Activated CD4-positive, alpha-beta T cell treated with anti-CD3 and anti-CD28 coated beads, Interleukin-10, Interleukin-2, amounts not matched to agents 100 ng/mL and 50 ng/mL, durations not matched to agents 16 hours and 8 hours (primary cell): ENCODE measurements around the gene HYDIN.
"Not testable (repeated sequence)": the region's sequence is repeated elsewhere in the genome, so short reads cannot be mapped to it uniquely, and the experiment has no call there.

ENCODE experiments used
- DNase-seq: peaks from one replicate; pipeline ENCODE4 v3.0.0-alpha.2; 2020

The HYDIN gene

DNA sequence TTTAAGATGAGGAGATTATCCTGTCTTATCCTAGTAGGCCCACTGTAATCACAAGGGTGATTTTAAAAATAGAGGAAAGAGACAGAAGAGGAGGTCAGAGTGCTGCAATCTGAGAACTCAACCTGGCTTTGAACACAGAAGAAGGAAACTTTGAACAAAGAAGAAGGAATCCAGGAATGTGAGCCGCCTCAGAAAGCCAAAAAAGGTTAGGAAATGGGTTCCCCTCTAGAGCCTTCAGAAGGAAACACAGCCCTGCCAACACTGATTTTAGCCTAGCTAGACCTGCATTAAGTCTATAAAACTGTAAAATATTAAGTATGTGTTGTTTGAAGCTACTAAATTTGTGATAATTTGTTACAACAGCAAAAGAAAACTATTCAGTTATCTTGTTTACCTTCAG, 149.7 kb downstream of the HYDIN start:
- not testable (repeated sequence) for DNase-seq

DNA sequence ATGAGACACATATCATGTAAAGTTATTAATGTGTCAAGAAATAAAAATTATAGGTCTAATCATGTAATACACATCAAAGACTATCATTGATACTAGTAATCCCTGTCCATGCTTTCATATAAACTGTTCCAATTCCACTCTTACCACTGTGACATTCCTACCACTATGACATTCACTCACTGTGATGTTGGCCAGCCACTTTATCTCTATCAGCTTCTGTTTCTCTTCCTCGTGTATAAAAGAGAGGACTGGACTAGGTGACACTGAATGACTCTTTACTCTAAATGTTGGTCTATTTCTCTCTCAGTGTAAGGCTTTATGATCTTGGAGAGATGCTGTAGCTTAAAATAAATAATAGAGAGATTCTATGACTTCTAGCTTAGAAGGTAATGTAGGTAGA, 150.3 kb downstream of the HYDIN start:
- DNase-seq, result not testable (repeated sequence)

DNA sequence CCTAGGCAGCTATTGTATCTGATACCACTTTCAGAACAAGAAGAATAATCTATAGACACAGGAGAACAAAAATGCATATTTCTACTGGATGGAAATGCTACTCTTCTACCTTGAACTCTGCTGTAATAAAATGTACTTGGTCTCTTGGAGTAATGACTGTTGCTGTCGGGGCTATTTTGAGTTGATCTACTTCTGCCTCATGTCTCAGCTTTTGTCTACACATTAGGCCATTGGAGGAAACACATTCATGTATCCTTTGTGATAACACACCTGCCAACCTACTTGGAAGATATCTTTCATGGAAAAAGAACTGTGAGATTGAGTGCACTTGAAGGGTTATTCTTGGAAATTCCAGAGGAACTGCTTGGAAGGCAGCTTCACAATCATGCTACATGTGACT, 159.9 kb downstream of the HYDIN start:
- not testable (repeated sequence) for DNase-seq

DNA sequence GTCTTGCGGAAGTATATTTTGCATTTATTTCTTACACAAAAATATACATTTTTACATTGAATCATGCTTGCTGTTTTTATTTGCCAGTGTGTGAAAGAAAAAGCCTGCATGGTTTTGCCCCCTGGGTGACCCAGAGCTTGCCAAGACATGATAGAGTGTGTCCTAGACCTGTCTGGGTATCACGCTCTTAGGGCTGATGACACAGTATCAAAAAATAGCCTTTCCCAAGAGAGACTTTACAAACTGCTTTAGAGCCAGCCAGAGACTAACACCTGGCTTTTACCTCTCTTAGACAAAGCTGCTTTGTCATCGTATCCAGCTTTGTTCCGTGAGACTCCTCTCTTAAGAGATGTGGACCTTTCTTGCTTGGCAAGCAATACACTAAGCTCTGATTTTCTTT, 160.7 kb downstream of the HYDIN start:
- not testable (repeated sequence) for DNase-seq

DNA sequence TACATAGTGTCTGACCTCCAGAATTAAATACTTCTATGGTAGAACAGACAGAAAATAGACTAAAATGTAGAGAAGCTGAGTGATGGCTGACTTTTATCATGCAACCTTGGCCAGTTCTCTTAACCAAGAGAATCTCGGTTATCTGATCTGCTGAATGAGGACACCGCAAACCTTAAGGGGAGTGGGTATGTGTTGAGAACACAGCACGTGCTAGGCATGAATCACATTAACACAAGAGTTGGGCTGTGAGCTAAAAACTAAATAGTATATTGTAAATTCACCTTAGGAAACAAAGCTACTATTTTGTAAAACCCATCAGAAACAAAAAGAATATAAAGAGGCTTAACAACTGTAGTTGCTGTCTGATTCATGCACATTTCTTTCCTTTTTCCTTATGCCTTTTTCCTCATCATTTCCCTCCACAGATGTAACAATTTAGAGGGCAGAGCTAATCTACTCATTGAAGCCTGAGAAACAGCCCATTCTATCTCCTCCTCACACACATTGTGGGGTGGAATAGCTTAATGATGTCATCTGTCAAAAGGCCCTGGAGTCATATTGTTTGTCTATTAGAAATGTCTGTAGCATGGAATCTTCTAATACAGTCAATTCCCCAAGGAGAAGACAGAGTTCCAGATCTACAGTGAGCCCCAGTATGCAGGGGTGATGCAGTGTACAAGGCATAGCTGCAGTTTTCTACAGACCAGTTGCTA, 176.5 kb downstream of the HYDIN start:
- not testable (repeated sequence) for DNase-seq

DNA sequence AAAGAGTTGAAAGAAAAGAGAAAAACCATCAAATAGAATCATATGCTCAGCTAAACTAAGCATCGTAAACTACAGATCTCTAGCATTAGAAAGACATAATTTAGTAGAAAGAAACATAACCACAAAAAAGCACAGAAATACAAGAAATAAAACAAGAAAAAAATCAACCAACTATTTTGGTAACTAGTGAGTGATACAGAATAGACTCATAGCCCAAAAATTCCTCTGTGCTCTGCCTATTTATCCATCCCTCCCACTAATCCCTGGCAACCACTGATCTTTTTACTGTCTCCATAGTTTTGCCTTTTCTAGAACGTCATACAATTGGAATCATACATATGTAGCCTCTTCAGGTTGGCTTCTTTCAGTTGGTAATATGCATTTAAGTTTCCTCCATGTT, 180.2 kb downstream of the HYDIN start:
- DNase-seq, result not testable (repeated sequence)

DNA sequence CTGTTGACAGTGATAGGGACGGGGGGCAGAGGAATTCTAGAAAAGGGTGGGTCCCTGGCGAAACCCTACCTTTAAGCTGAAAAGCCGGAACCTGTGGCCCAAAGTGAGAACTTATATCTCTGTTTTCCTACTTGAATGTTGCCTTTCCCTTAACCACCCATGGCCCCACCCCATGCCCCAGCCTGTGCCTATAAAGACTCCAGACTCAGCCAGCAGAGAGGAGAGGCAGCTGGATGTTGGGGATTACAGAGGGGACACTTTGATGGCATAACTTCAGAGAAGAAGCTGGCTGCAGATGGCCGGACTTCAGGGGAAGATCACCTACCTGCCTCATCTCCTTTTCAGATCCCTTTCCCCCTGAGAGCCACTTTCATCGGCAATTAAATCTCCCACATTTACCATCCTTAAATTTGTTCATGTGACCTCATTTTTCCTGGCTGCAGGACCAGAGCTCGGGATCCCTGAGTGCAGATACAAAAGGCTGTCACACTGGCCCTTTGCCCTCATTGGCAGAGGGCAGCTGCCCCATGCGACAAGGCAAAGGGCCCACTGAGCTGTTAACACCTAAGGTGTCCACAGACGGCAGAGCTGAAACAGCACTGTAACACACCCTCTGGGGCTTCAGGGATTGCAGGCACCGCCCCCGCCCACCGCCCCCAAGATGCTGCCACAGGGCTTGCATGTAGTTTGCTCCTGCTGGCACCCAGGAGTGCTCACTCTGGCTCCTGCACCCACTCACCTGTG, 191.0 kb downstream of the HYDIN start:
- not testable (repeated sequence) for DNase-seq

DNA sequence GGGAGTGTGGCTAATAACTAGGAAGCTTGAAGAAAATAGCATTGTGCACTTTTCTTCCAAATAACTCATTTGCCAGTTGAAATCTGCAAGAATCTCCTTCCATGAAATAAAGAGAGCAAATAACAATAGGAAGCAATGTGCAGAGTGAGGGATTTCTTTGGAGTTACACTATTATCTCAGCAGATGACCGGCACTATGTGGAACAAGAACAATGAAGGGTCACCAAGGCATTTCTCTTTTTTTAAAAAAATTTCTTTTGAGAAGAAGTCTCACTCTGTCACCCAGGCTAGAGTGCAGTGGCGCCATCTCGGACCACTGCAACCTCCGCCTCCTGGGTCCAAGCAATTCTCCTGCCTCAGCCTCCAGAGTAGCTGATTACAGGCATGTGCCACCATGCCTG, 192.1 kb downstream of the HYDIN start:
- not testable (repeated sequence) for DNase-seq

DNA sequence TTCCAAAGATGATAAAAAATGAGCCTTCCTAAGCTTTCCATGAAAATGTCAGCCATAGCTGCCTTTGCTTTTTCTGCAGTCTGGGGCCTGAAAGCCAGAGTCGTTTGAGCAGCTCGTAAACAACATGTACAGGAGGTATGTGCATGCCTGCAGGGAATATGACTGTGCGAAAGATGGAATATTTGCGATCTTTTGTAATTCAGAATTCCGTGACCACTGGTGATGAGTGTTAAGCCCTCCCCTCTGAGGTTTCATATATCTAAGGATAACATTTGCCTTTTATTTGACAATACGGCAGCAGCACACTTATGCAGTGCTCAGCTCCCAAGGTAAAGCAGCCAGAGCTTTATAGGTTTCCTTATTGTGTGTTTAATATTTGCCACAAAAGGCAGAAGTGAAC, 192.5 kb downstream of the HYDIN start:
- not testable (repeated sequence) for DNase-seq

DNA sequence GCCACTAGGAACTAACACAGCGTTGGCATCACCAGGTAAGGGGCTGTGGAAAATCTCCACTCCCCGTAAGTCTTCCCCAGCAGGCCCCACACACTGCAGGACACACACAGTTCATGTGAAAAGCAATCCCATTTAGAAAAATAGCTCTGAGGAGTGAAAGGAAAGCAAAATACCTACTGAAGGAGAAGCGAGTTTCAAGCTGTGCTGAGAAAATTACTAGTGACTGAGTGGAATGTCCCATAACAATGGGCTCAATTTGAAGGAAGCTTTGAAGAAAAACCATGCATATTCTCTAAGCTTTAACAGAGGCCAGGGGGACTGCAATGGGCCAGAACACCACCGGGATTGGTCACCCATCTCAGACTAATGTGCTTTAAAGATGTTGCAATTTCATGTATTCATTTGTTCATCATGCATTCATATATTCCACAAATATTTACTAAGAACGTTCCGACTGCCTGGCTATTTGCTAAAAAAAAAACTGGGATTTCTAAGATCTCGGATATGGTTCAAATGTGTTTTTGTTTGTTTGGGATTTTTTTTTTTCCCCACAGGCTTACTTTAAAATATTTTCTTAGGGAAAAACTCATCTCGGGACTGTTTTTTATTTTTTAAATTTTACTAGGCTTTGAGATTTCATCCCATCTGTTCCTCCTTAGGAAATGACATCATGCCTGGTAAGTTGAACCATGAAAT, 202.3 kb downstream of the HYDIN start:
- not testable (repeated sequence) for DNase-seq

DNA sequence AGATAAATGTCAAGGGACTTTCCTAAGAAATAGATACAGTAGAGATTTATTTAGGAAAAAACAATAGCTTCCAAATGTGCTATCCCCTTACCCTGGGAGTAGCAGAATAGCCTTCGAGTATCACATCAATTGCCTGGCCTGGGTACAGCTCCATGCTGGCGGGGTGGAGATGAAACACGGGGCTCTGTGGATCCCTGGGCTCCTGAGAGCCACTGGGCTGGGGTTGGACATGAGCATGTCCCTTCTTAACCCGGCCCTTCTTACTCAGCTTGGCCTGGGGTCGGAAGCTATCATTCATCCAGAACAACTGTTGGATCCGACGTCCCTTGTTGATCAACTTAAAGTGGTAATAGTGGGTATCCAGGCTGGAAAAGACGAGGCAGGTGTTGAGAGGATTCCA, 203.0 kb downstream of the HYDIN start:
- DNase-seq, result not testable (repeated sequence)

DNA sequence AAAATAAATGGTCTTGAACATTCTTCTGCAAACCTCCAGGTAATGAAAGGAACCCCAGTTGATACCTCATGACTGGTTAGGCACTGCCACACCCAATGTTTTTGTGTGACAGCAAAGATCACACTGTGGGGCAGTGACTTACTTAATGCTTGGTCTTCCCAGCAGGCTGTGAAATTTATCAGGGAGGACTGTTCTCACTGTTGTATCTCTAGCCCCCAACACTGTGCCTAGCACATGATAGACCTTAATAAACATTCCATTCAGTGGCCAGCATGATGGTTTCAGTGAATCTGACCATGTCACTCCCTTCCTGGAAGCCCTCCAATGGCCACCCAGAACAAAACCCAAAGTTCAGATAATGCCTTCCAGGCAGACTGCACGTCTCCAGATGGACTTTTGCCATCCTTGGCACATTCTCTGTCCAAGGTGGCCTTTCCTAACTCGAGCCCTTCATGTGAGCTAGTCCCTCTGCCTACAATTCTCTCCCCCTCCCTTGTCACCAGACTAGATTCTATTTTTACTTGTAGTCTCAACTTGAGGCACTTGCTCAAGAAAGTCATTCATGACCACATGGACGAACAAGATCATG, 206.6 kb downstream of the HYDIN start:
- DNase-seq, result not testable (repeated sequence)

DNA sequence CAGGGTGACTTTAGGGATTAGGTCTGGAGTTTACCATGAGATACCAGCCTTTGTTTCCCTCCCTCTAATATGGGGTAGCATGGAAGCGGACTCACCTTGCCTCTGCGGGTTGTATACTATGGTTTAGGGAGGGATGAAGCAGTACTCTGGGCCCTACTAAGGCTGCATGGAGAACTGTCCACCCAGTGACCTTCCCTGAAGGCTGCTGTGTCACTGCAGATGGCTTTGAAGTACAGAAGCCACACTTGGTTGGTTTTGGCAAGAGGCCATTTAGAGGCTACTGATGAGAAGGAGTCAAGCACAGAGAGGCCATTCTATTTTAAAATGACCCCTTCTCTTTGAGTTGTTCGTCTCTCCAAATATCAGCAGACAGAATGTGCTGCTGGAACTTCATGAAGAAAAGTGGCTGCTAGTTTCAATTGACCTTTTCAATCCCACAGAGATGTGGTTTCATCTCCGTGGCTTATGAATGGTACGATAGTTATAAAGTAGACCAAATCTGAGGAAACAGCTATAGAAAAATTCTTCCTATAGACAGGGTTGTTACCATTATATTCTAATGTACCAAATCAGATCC, 208.5 kb downstream of the HYDIN start:
- DNase-seq, result not testable (repeated sequence)

DNA sequence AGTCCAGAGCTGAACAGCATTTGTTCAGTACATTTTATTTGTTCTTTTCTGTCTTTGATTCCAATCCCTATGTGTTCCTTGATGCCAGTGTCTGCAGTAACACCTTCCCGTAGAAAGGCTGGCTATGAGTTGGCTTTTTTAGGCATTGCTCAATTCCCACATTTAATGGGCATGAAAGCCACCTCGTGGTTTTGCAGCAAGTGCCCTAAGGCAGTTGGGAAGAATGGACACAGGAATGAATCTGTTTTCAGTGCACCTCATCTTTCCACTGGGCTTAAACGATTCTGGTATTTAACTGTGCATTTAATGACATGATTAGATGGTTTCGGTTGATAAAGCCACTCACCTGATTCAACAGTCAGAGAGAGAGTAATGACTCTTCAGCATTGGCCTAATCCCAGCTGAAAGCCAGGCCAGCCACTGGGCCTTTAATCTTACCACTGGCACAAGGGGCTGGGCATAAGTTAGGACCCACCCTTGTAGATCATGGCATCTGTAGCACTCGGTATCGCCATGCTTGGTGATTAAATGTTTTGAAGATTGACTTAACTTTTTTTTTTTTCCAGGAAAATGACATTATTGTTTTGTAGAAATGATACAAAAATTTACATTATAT, 211.3 kb downstream of the HYDIN start:
- DNase-seq, result not testable (repeated sequence)

DNA sequence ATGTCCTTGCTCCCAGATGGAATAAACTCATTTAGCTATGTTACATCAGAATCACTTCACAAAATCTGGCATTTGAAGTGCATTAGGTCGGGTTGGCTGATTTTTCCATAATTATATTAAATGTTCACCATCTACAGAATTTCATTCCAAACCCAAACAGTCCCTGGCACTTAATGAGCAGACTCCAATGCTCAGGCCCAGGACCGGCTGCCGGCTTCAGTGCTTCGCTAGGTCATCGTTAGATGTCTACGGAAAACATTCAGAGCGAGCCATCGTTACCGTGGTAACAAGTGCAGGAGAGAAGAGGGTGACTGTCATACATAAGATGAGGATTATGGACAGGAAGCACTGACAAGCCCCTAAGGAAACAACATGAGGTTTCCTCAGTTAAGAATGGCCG, 215.1 kb downstream of the HYDIN start:
- DNase-seq, result not testable (repeated sequence)

DNA sequence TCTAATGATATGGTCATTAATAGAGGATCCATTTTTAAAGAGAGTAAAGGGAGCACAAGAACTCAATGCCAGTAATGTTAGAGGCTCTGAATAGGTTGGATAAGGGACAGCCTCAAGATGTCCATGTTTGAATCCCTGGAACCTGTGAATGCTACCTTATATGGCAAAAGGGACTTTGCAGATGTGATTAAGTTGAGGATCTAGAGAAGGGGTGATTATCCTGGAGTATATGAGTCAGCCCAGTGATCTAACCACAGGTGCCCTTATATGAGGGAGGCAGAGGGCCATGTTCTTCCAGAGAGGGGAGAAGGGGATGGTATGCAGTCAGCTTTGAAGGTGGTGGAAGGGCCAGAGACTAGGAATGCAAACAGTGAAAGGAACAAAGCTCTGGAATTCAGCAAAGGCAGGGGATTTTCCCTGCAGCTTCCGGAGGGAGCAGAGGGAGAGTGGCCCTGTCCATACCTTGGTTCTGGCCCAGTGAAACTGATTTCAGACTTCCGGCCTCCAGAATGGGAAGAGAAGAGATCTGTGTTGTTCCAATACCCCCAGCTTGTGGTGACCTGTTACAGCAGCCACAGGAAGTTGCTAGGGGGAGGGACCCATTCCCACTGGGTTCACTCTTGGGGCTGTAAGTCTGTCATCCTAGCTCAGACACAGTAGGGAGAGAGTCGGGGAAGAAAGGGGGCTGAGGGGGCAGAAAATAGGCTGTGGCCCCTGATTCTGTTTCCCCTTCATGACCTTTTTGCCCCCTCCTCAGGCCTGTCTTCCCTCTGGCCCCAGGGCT, 220.9 kb downstream of the HYDIN start:
- not testable (repeated sequence) for DNase-seq

DNA sequence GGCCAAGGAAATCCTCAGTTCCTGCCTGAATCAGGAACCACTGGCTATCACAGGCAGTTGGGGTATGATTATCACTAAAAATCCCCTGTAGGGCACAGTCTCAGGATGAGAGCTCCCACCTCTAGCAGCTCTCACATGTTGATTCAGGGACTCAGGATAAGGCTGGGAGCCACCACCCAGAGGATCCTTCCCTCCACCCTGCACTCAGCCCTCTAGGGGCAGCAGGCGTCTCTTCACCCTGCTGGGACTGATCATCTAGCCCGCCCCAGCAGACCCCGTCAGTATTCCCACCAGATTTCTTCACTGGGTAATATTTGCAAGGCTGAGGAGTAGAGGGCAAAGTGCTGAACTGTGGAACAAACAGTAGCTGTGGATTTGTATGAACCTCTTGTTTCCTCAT, 224.0 kb downstream of the HYDIN start:
- DNase-seq, result not testable (repeated sequence)

DNA sequence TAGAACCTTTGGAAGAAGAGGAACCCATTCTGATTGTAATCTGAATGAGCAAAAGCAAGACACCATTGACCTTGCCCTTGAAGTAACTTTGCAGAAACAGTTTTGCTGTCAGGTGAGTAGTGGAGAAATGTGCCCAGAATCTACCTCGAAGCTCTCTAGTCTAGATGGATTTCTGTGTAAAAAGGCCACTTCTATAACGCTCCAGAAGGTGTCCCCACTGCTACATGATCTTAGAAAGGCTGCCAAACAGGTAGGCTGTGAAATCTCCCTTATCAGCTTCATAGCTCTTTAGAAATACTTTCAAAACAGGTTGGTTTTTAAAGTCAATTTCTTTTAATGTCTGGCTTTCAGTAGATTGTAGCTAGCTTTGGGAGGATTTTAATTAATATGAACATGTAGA, 230.8 kb downstream of the HYDIN start:
- peak; percentile 1 for DNase-seq

DNA sequence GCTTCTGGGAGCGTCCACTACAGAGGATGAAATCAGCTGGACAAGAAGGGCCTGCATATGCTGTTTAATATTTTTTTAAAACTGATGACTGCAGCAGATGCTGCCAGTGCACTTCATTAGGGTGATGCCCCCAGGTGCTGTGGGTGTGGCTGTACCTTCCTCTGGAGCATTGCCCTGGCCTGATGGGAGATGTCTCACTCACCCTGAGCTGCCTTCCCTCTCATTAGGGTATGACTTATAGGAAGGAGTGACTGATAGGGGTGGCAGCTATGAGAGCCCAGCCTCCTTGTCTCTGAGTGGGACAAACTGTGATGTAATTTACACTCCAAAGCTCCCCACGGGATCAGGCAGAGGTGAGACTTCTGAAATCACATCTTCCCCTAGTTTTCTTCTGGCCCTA, 234.7 kb downstream of the HYDIN start:
- not testable (repeated sequence) for DNase-seq

DNA sequence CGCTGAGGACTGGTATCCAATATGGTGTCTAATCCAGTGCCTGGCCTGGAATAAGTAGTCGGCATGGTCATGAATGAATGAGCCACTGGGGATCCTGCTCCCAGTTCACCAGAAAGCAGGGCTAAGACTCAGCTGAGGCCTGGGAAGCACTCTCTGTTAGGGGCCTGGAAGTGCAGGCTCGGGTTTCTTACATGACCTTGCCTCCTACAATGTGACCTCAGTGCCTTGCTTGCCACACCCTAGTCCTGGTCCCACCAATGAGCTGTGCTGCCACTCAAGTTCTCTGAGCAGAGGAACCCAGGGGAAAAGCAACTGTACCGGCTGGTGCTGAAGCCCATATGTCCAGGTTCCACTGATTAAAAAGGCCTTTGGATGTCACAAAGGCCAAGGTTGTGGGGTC, 238.0 kb downstream of the HYDIN start:
- DNase-seq, result not testable (repeated sequence)

DNA sequence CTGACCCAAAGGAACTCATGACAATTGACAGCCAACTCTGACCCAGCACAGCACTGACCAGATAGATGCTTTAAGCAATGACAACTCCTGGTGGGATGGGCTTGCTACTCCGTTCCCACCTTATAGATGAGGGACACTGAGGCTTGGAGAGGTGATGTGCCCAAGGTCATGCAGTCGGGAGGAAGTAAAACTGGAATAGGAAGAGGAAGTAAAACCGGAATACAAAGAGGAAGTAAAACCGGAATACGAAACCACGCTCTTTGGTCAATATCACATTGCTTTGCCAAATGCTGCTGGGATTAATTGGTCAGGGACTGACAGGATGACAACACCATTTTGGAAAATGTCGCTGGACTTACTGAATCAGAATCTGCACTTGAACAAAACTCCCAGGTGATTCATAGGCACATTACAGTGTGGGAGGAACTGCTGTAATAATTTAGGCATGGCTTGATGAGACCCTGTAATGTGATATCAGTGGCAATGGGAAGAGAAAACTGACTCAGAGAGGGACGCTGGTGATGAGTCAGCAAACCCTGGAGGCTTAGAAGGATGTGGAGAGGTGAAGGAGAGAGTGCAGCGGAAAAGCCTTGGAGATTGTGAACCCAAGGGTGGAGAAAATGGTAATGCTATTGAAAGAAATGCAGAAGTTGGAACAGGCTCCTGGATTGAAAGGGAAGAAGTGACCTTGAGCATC, 243.4 kb downstream of the HYDIN start:
- DNase-seq, result not testable (repeated sequence)
